ENCODE results near the gene NDST1. TPM values are rescaled to one million over a fixed set of nuclear protein-coding genes. Genes with fewer than 3 reads are reported as not detected.

NDST1 gene
- total and polyA plus RNA-seq, 2 of the 8 experiments (the other 6 are each of a cell fraction or from before 2014, with no cell fraction given): 27.0 to 72.0 TPM

DNA sequence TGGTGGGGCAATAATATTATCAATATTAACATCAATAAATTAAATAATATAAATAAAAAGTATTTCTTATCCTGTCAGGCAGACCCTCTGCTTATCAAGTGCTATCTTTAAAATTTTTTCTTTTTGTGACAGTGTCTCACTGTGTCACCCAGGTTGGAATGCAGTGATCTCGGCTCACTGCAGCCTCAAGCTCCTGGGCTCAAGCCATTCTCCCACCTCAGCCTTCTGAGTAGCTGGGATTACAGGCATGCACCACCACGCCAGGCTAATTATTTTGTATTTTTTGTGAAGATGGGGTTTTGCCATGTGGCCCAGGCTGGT, 53.2 kb downstream of the NDST1 start:
- Histone ChIP-seq H3K79me2 (ENCODE audit: control insufficient read depth in 1 of 2, insufficient read depth in 2 of 2, low read length in 2 of 2) (no peaks in the 10 kb centered on the region), H2BK120ac (replicated peaks; ENCODE audit: low read depth, low read length) (no peak overlapping the region), H4K91ac (replicated peaks; ENCODE audit: insufficient read length, low read length) (no peak overlapping the region), H2BK20ac (ENCODE audit: low read length) (no peak overlapping the region), H4K20me1 (replicated peaks in 1 of 2; ENCODE audit: control insufficient read depth in 1 of 2, insufficient read depth in 2 of 2, low read length in 2 of 2) (no peaks in the 10 kb centered on the region), H2BK15ac (ENCODE audit: low read length) (no peak overlapping the region), H3K36me3 (ENCODE audit: control insufficient read depth in 2 of 4, insufficient read depth in 4 of 4, low read length in 3 of 4) (peaks cover 0 to under 1% (median 0%) of the 10 kb centered on the region in 4 experiments; a peak in 1 of 8 replicates), H3K27me3 (replicated peaks in 1 of 4; ENCODE audit: control insufficient read depth in 3 of 4, extremely low read depth in 1 of 4, insufficient read depth in 3 of 4, low read length in 3 of 4) (no peaks in the 10 kb centered on the region), H3K18ac (ENCODE audit: extremely low read depth, low read length) (no peak overlapping the region), H2AFZ (ENCODE audit: low read length) (no peak overlapping the region), H3K9me3 (ENCODE audit: insufficient read depth in 2 of 2, low read depth in 1 of 2, low read length in 1 of 2) (no peaks in the 10 kb centered on the region; a peak in 1 of 4 replicates), H3K4ac (replicated peaks; ENCODE audit: insufficient read length, low read depth, low read length) (no peak overlapping the region), H3K23me2 (ENCODE audit: low read depth, low read length) (no peaks in the 10 kb centered on the region), H2BK12ac (ENCODE audit: low read depth, low read length) (no peak overlapping the region), H3K9ac (replicated peaks in 1 of 4; ENCODE audit: extremely low read depth in 1 of 4, low read depth in 3 of 4, low read length in 3 of 4) (no peak overlapping the region), H3K4me1 (replicated peaks in 1 of 4; ENCODE audit: control insufficient read depth in 3 of 4, insufficient read depth in 4 of 4, low read length in 3 of 4) (peaks cover 2 to 9% (median 4%) of the 10 kb centered on the region in 4 experiments), H3K23ac (ENCODE audit: insufficient read length) (no peak overlapping the region), H3K27ac (ENCODE audit: low read depth, low read length) (no peak overlapping the region), H4K8ac (ENCODE audit: extremely low read depth, insufficient read depth, low read length) (no peak overlapping the region), H3K14ac (ENCODE audit: insufficient read length) (no peak overlapping the region), H4K5ac (ENCODE audit: insufficient read length, low read depth, low read length) (no peak overlapping the region), H3K4me3 (ENCODE audit: extremely low read depth in 1 of 4, insufficient read depth in 2 of 4, low read depth in 3 of 4, low read length in 4 of 4) (no peak overlapping the region), H3K4me2 (ENCODE audit: insufficient read depth in 1 of 2, low read depth in 2 of 2, low read length in 2 of 2) (no peak overlapping the region), H2BK5ac (ENCODE audit: low read depth, low read length) (no peak overlapping the region), H3K79me1 (ENCODE audit: low read depth, low read length) (no peaks in the 10 kb centered on the region), H3K56ac (replicated peaks; ENCODE audit: insufficient read length, low read depth, low read length) (no peak overlapping the region), H2AK5ac (ENCODE audit: low read depth, low read length) (no peak overlapping the region)
- ChIA-PET POLR2A (ENCODE audit: partially characterized antibody) (interaction anchor here (0.7 to 6.0 kb wide), 11 partner anchors 53 to 218 kb away, joined by 3 to 28 read pairs (median 7); partner anchors contain the start of genes MYOZ3, RBM22, RPS14 and SMIM3), CTCF (ENCODE audit: partially characterized antibody) (interaction anchor here (0.7 to 14.7 kb wide), 57 partner anchors 8 to 291 kb away, joined by 3 to 303 read pairs (median 10); partner anchors contain the start of genes IRGM, MYOZ3, RBM22 and SMIM3)
- WGBS, 2 experiments (ENCODE audit: extremely low coverage in 1 of 2, insufficient coverage in 1 of 2, insufficient read length in 1 of 2, insufficient replicate concordance in 2 of 2, low coverage in 1 of 2, low lambda C conversion rate in 2 of 2, missing lambda C conversion rate in 1 of 2): 73% methylated on average over 2 of the region's 2 CpGs; no CpG with 5 or more reads in 1 of the 2 experiments
- FAIRE-seq: no peak
- no peak for DNase-seq (ENCODE audit: low read depth in 1 of 2, low spot score in 2 of 2)
- TF ChIP-seq BRCA1 (IDR thresholded peaks at IDR 0.05; ENCODE audit: low read depth, low read length) (no peak), SIRT6 (IDR thresholded peaks at IDR 0.05; ENCODE audit: low read length) (no peak), HDAC6 (IDR thresholded peaks at IDR 0.05; ENCODE audit: low read depth, low read length) (no peak), TAF1 (IDR thresholded peaks at IDR 0.05; ENCODE audit: low read depth, low read length) (no peak), SP4 (IDR thresholded peaks at IDR 0.05; ENCODE audit: low read length) (no peak), SAP30 (IDR thresholded peaks at IDR 0.05; ENCODE audit: insufficient read depth, insufficient replicate concordance, low read length) (no peak), RFX5 (IDR thresholded peaks at IDR 0.05; ENCODE audit: borderline replicate concordance, low read depth, low read length) (no peak), ZNF274 (IDR thresholded peaks at IDR 0.05; ENCODE audit: borderline replicate concordance, extremely low read depth, low read length) (no peak), KDM4A (IDR thresholded peaks at IDR 0.05; ENCODE audit: low read depth, low read length, severe bottlenecking) (no peak)
- TF ChIP-seq, protein P1, sequence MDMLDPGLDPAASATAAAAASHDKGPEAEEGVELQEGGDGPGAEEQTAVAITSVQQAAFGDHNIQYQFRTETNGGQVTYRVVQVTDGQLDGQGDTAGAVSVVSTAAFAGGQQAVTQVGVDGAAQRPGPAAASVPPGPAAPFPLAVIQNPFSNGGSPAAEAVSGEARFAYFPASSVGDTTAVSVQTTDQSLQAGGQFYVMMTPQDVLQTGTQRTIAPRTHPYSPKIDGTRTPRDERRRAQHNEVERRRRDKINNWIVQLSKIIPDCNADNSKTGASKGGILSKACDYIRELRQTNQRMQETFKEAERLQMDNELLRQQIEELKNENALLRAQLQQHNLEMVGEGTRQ (IDR thresholded peaks at IDR 0.05; ENCODE audit: low read length): no peak
